Measurements from ENCODE around the gene CKS1B. TPM values are rescaled to one million over a fixed set of nuclear protein-coding genes. Genes with fewer than 3 reads are reported as not detected.

CKS1B gene
- polyA plus RNA-seq, 2 of the 4 experiments (the other 2 are of a cell fraction) = 356 to 725 TPM

DNA sequence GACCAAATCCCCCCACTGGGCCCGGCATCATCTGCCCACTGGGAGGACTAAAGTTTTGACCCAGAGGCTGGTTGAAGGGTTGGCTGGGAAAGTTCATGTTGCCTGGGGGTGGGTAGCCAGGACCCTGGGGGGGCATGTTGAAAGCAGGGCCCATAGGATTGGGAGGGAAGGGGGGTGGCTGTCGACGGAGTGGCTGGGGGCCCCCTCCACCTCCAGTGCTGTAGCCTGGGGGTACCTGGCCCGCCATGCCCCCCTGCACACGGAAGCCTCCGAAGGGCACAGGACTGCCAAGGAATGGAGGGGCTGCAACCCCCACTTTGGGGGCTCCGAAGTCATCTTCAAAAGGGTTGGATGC is 15.1 kb upstream of the CKS1B start:
- FAIRE-seq = no peak
- ChIA-PET POLR2A (no interaction called here), CTCF (interaction anchor here (0.7 to 1.2 kb wide), 2 partner anchors 25 to 125 kb away, joined by 3 read pairs; no protein-coding TSS in a partner anchor)
- no peak for DNase-seq (ENCODE audit: low read depth in 1 of 2, low spot score in 1 of 2)
- no peak overlapping the region for H3K4me3 ChIP-seq
- peaks cover 39% of the 10 kb centered on the region for H3K4me1 ChIP-seq
- no peak overlapping the region for H3K27ac ChIP-seq
- no peaks in the 10 kb centered on the region for H3K9me3 ChIP-seq
- TF ChIP-seq NR3C1 (IDR thresholded peaks at IDR 0.05) (no peak), EHMT2 (IDR thresholded peaks at IDR 0.05; ENCODE audit: low read depth) (no peak), TP53 (CRISPR knock-in tag; IDR thresholded peaks at IDR 0.05) (no peak), NFE2L2 (conservative IDR thresholded peaks at IDR 0.05; ENCODE audit: low read length) (no peak), SMC3 (IDR thresholded peaks at IDR 0.05) (no peak), RNF2 (IDR thresholded peaks at IDR 0.05; ENCODE audit: borderline replicate concordance, low read depth) (no peak), PHF8 (IDR thresholded peaks at IDR 0.05; ENCODE audit: borderline replicate concordance, low read depth) (no peak), MYC (IDR thresholded peaks at IDR 0.05; ENCODE audit: borderline replicate concordance, low read length) (no peak)
- TF ChIP-seq, protein P1, sequence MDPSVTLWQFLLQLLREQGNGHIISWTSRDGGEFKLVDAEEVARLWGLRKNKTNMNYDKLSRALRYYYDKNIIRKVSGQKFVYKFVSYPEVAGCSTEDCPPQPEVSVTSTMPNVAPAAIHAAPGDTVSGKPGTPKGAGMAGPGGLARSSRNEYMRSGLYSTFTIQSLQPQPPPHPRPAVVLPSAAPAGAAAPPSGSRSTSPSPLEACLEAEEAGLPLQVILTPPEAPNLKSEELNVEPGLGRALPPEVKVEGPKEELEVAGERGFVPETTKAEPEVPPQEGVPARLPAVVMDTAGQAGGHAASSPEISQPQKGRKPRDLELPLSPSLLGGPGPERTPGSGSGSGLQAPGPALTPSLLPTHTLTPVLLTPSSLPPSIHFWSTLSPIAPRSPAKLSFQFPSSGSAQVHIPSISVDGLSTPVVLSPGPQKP (IDR thresholded peaks at IDR 0.05; ENCODE audit: low read depth, low read length) = no peak
- TF ChIP-seq, protein P2, sequence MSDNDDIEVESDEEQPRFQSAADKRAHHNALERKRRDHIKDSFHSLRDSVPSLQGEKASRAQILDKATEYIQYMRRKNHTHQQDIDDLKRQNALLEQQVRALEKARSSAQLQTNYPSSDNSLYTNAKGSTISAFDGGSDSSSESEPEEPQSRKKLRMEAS (IDR thresholded peaks at IDR 0.05) = no peak
- TF ChIP-seq, protein P3, sequence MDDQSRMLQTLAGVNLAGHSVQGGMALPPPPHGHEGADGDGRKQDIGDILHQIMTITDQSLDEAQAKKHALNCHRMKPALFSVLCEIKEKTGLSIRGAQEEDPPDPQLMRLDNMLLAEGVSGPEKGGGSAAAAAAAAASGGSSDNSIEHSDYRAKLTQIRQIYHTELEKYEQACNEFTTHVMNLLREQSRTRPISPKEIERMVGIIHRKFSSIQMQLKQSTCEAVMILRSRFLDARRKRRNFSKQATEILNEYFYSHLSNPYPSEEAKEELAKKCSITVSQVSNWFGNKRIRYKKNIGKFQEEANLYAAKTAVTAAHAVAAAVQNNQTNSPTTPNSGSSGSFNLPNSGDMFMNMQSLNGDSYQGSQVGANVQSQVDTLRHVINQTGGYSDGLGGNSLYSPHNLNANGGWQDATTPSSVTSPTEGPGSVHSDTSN (IDR thresholded peaks at IDR 0.05) = no peak
- TF ChIP-seq, protein P4, sequence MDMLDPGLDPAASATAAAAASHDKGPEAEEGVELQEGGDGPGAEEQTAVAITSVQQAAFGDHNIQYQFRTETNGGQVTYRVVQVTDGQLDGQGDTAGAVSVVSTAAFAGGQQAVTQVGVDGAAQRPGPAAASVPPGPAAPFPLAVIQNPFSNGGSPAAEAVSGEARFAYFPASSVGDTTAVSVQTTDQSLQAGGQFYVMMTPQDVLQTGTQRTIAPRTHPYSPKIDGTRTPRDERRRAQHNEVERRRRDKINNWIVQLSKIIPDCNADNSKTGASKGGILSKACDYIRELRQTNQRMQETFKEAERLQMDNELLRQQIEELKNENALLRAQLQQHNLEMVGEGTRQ (IDR thresholded peaks at IDR 0.05) = no peak
- H3K4me2 ChIP-seq = no peak overlapping the region
- ATAC-seq = no peak
- 94% methylated on average over 7 of the region's 7 CpGs for WGBS (ENCODE audit: missing lambda C conversion rate)

DNA sequence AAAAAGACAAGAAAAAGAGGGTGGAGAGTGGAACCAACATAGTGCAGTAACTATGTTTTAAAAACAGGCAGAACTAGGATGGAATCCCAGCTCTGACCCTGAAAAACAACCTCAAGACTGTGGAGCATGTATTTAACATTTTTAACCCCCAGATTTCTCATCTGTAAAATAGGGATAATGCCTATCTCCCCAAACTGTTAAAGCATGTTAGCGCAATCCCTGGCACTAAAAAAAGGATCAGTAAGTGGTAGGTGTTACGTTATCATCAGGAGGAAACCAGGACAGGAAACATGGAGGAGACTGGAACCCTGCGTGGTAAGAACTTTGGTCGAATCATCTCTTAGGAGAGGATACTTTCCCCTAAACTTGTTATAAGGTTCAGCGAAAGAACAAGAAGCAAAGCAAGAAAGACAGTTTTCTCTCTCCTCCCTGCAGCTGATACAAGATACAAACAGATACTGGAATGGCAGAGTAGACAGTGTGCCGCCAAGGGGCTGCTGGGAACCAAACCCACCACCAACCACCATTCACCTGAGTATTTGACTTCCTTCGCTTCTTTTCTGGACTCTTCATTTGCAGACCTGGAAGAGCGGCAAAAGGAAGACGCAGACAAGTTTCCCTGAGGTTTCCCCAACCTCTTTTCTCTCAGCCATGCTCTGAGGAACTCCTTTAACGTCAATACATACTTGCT is 13.9 kb upstream of the CKS1B start:
- WGBS (ENCODE audit: missing lambda C conversion rate) = 39% methylated on average over 10 of the region's 10 CpGs
- FAIRE-seq = no peak
- CTCF ChIA-PET = interaction anchor here (1.1 to 3.4 kb wide), 5 partner anchors 8 to 401 kb away, joined by 3 to 19 read pairs (median 7); partner anchors contain the start of gene PMVK

DNA sequence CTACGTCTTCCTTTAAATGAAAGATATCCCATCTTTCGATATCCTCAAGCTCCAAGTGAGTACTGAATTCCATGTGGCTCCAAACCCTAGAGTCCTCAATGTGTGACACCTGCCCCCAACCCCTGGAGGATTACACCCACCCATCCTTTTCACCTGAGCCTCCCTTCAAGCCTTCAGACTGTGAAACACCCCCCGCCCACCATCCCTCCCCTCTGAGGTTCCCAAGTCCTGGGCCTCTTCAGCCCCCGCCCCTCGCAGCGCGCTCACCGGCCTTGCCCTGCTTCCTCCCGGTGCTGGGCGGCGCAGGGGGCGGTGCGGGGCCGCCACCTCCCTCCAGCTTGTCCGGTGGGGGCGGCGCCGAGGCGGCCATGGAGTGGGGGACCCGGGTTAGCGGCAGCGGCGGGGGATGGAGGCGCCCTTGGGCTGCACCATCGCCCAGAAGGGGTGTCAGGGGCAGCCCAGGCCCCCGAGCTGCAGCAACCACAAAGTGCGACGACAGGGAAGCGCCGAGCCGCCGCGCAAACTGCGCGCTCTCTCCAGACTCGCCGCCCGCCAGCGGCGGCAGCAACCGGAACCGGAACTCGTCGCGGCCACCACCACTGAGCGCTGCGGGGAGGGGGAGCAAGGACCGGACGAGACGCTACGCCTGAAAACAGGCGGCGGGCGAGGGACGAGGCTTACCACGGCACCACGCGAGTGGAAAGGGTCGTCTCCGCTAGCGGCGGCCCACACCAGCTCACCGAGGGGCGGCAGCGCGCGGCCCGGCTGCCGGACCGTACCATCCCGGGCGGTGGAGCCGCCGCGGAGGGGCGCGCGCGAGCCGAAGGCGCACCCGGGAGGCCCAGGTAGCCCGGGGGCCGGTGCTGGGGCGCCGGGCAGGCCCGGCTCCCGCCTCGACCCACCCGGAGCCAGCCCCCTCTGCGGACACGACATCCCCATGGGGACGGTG is 13.0 kb upstream of the CKS1B start, which contains the start of gene PYGO2:
TSS of gene PYGO2 (minus strand) at position 576 of the 949 bp plus-strand sequence. CDS start at position 370, 206 bp downstream.
- ATAC-seq (peak; percentile 82 to 90), FAIRE-seq (no peak), DNase-seq (ENCODE audit: low read depth in 1 of 2, low spot score in 1 of 2) (peak; percentile 76 to 81)
- POLR2A ChIA-PET = interaction anchor here (0.7 to 2.8 kb wide), 7 partner anchors 11 to 103 kb away, joined by 3 to 67 read pairs (median 4); partner anchors contain the start of genes CKS1B, EFNA4, FLAD1 and SHC1
- peak within 1 kb of the TSS; percentile 99 for H3K4me2 ChIP-seq
- CTCF ChIA-PET = interaction anchor here (0.5 to 3.4 kb wide), 9 partner anchors 9 to 1189 kb away, joined by 3 to 19 read pairs (median 4); partner anchors contain the start of gene PMVK
- H3K4me1 ChIP-seq = peaks cover 30% of the 10 kb centered on the region
- H3K9me3 ChIP-seq = no peaks in the 10 kb centered on the region
- H3K27ac ChIP-seq = peak within 1 kb of the TSS; percentile 97
- under 1% methylated on average over 18 of the region's 93 CpGs for WGBS (ENCODE audit: missing lambda C conversion rate)
- peak within 1 kb of the TSS; percentile 74 for H3K4me3 ChIP-seq
- TF ChIP-seq TP53 (CRISPR knock-in tag; IDR thresholded peaks at IDR 0.05) (peak; percentile 56; the same call in 1 of the 2 replicates), KDM5A (IDR thresholded peaks at IDR 0.05) (peak; percentile 81), RARB (CRISPR knock-in tag; IDR thresholded peaks at IDR 0.05) (0 out of 2 replicates have a peak, but pooled peaks have one; percentile 34), BHLHE40 (IDR thresholded peaks at IDR 0.05; ENCODE audit: low read depth, low read length) (peak; percentile 56; the same call in 1 of the 2 replicates), HDAC2 (IDR thresholded peaks at IDR 0.05) (no peak), MAZ (IDR thresholded peaks at IDR 0.05; ENCODE audit: borderline replicate concordance, low read depth, low read length) (0 out of 2 replicates have a peak, but pooled peaks have one; percentile 83), SREBF2 (IDR thresholded peaks at IDR 0.05) (no peak)
- TF ChIP-seq, protein P1 (IDR thresholded peaks at IDR 0.05; ENCODE audit: low read depth, low read length) = no peak
- TF ChIP-seq, protein P5, sequence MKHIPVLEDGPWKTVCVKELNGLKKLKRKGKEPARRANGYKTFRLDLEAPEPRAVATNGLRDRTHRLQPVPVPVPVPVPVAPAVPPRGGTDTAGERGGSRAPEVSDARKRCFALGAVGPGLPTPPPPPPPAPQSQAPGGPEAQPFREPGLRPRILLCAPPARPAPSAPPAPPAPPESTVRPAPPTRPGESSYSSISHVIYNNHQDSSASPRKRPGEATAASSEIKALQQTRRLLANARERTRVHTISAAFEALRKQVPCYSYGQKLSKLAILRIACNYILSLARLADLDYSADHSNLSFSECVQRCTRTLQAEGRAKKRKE (CRISPR knock-in tag; IDR thresholded peaks at IDR 0.05; ENCODE audit: low read depth) = peak; percentile 64; the same call in 1 of the 2 replicates
- TF ChIP-seq, protein P3 (IDR thresholded peaks at IDR 0.05) = 0 out of 2 replicates have a peak, but pooled peaks have one; percentile 53

More for the DNA sequence above, 13.9 kb upstream of the CKS1B start:
- peak overlapping the region; percentile 99 for H3K4me2 ChIP-seq
- H3K4me1 ChIP-seq = peaks cover 32% of the 10 kb centered on the region
- peak overlapping the region; percentile 97 for H3K27ac ChIP-seq
- TF ChIP-seq KDM5A (IDR thresholded peaks at IDR 0.05) (no peak), SMC3 (IDR thresholded peaks at IDR 0.05) (no peak), CHD4 (IDR thresholded peaks at IDR 0.05; ENCODE audit: borderline replicate concordance) (no peak), FOSB (CRISPR knock-in tag; IDR thresholded peaks at IDR 0.05) (no peak), TFCP2L1 (CRISPR knock-in tag; IDR thresholded peaks at IDR 0.05) (no peak), KDM1A (IDR thresholded peaks at IDR 0.05; ENCODE audit: low read depth) (no peak), ZNF302 (CRISPR knock-in tag; IDR thresholded peaks at IDR 0.05) (no peak), CBX2 (IDR thresholded peaks at IDR 0.05; ENCODE audit: borderline replicate concordance, low read depth) (no peak), JUN (IDR thresholded peaks at IDR 0.05) (no peak), EHF (CRISPR knock-in tag; IDR thresholded peaks at IDR 0.05) (no peak), FOXS1 (CRISPR knock-in tag; IDR thresholded peaks at IDR 0.05) (no peak)
- DNase-seq (ENCODE audit: low read depth in 1 of 2, low spot score in 1 of 2) (no peak), ATAC-seq (no peak)
- no peaks in the 10 kb centered on the region for H3K9me3 ChIP-seq
- POLR2A ChIA-PET = interaction anchor here (0.7 to 2.8 kb wide), 7 partner anchors 12 to 104 kb away, joined by 3 to 67 read pairs (median 4); partner anchors contain the start of genes CKS1B, EFNA4, FLAD1 and SHC1
- H3K4me3 ChIP-seq = peak overlapping the region; percentile 74
